GM12892 (cell line): ENCODE data around the gene HPCAL1.

Experiments used
- DNase-seq: peaks from one replicate; pipeline ENCODE4 v3.0.0; 2011; ENCODE audit not compliant: insufficient read length
- FAIRE-seq: peaks from 2 replicates; lab custom pipeline; 2011; peaks lifted over from hg19 to GRCh38; lab: Jason Lieb, UNC
- POLR2A ChIP-seq: IDR thresholded peaks from 2 replicates; pipeline ENCODE4 v1.6.1; 2011; ENCODE audit warnings: low read depth, low read length, control low read depth
- POLR2AphosphoS5 ChIP-seq: IDR thresholded peaks from 2 replicates; pipeline ENCODE4 v1.6.1; 2011; ENCODE audit warnings: low read depth, low read length, control low read depth
- TAF1 ChIP-seq: IDR thresholded peaks from 2 replicates; pipeline ENCODE4 v1.6.1; 2011; ENCODE audit warnings: low read depth, mild to moderate bottlenecking, control low read depth, low read length, borderline replicate concordance

HPCAL1 gene

DNA sequence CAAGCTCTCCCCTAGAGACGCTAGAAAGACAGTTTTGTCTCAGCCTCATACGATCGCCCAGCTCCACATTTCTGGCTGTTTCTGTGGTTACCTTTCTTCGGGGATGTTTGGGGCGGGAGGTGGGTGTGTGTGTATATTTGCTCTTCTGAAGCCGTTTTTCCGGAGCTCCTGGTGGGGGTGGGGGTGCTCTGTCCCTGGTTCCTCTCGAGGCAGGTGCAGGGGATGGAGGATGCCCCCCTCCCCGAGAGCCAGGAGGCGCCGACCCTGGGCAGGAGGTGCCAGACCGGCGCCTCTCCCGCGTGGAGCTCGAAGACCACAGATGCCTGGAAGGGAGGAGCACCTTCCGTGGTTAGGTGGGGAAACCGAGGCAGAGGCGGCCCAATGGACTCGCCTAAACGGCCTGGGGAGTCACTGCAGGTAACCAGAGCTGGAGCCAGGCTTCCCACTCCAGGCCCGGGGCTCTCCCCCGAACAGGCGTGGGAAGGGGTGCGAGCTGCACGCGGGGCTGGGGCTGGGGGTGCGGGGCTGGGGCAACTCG, 694 bp upstream of the HPCAL1 start:
- FAIRE-seq (no peak), DNase-seq (no peak)
- no peak for TF ChIP-seq POLR2AphosphoS5
- no peak for TF ChIP-seq TAF1
- no peak for TF ChIP-seq POLR2A

DNA sequence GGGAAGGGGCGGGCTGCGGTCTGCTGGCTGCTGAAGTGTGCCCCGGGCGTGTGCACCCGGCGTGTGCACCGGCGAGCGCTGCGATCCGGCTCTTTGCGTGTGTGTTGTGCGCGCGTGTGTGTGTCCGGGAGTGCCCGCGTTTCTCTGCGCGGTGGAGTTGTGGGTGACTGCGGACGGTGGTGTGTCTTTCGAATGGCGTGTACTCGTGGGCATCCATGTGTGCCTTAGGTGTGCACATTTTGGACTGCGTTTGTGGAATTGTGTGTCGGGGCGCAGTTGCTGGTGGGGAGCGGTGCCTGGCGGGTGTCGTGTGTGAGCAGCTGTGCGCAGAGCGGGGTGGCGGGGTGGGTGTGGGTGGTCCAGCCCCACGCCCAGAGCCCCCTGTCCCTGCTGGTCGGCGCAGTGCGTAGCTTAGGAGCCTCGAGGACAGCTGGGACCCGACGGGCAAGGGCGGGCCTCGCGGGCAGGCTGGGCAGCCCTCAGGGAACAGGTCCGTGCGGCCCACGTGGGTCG, 533 bp downstream of the HPCAL1 start:
- TF ChIP-seq TAF1 (no peak), POLR2A (no peak), POLR2AphosphoS5 (no peak)

DNA sequence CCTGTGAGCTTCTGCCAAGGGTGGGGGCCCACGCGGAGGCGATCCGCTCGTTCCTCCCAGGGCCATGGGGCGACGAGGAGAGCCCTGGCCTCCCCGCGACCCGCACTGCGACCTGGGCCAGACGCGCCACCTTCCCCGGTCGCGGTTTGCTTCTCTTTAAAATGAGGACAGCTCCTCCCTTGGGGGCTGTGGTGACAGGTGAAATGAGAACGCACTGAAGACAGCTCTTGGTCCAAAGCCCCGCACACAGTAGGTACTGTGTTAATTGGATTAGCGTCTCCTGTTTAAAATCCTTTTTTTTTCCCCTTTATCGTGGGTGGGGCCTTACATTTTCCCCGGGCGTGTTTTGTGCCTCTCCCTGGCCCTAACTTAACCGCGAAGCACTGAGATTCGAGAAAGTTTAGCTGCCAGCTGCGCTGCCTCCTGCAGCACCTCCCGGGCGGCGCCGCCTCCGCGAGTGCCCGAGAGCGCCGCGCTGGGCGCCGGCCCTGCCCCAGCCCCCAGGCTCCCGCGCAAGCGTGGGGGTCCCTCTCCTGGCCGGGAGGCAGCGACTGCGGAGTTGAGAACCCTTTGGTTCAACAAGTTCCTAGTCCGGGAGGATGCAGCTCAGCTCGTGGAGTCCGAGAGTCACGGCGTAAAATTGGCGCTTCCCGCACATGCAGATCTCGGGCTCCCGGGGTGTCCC, 1.1 kb downstream of the HPCAL1 start:
- TF ChIP-seq POLR2A (no peak), POLR2AphosphoS5 (no peak), TAF1 (no peak)
- FAIRE-seq (no peak), DNase-seq (no peak)

More for the DNA sequence above, 533 bp downstream of the HPCAL1 start:
- no peak for FAIRE-seq
- DNase-seq = no peak

DNA sequence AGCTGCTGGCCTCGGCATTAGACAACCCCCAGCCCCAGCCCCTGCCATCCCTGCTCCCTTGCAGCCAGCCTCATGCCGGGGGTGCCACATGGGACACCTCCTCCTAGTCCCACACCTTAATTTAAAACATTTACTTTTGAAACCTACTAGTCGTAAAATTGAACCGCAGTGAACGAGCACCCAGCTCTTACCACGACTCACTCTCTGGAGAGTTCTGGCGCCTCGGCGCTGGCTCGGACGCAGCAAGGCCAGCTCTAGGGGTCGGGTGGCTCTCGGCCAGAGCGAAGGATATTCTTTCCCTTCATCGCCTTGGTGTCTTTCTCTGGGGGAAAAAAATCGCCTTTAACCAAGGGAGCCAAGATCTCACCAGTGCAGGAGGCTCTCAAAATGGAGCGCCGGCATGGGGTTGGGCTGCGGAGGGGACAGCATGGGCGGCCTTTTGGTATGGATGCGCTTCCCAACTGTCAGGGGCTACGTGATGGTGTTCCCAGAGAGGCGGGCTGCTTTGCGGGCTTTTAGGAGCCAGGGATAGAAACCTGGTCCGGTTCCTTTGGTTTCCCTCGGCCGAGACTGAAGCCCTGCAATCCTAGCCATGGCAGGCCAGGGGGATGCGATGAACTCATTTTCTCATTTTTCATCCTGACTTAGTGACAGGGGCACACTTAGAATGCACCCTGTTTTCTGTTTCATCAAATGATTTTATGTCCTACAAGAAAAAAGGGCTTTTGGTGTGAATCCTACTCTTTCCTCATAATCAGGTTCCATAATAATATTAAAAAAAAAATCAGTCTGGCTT, 2.0 kb downstream of the HPCAL1 start:
- TF ChIP-seq TAF1 (no peak), POLR2AphosphoS5 (no peak), POLR2A (no peak)
- DNase-seq (no peak), FAIRE-seq (no peak)

DNA sequence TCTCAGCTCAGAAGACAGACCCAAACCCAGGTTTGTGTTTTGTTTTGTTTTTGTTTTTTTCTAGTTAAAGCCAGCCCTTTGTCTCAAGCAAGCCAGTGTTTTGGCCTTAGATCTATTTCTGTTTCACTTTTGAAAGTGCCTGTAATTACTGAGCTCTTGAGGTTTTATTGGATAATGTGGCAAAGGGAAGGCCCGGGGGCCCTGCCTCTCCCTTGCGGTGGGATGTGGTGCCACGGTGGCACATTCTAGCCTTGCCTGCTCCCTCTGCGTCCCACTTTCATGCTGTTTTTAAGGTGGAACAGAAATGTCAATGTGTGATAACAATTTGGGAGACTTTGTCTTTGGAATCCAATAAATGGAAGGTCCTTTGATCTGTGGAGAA, 2.5 kb downstream of the HPCAL1 start:
- no peak for FAIRE-seq

GRCh38 chr2:10305715-10306114, 3.0 kb downstream of the HPCAL1 start:
- TF ChIP-seq POLR2AphosphoS5 (no peak), TAF1 (no peak)
- no peak for FAIRE-seq
- no peak for DNase-seq

More for the DNA sequence above, 2.5 kb downstream of the HPCAL1 start:
- no peak for TF ChIP-seq POLR2A
- no peak for TF ChIP-seq TAF1
- no peak for TF ChIP-seq POLR2AphosphoS5
- DNase-seq = no peak

GRCh38 chr2:10306901-10307463, 4.3 kb downstream of the HPCAL1 start:
- TF ChIP-seq POLR2AphosphoS5 (no peak), POLR2A (no peak), TAF1 (no peak)
- DNase-seq (no peak), FAIRE-seq (no peak)

GRCh38 chr2:10307561-10308156, 5.0 kb downstream of the HPCAL1 start:
- DNase-seq (no peak), FAIRE-seq (no peak)
- no peak for TF ChIP-seq POLR2A
- TF ChIP-seq POLR2AphosphoS5 = no peak
- TF ChIP-seq TAF1 = no peak

DNA sequence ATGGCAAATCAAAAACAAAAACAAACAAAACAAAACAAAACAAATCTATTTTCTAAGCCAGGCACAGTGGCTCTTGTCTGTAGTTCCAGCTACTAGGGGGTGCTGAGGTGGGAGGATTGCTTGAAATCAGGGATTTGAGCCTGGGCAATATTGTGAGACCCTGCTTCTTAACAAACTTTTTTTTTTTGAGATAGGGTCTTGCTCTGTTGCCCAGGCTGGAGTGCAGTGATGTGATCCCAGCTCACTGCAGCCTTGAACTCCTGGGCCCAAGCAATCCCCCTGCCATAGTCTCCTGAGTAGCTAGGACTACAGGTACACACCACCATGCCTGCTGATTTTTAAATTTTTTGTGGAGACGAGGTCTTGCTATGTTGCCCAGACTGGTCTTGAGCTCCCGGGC, 6.2 kb downstream of the HPCAL1 start:
- no peak for FAIRE-seq
- TF ChIP-seq TAF1 (no peak), POLR2AphosphoS5 (no peak), POLR2A (no peak)
- no peak for DNase-seq

DNA sequence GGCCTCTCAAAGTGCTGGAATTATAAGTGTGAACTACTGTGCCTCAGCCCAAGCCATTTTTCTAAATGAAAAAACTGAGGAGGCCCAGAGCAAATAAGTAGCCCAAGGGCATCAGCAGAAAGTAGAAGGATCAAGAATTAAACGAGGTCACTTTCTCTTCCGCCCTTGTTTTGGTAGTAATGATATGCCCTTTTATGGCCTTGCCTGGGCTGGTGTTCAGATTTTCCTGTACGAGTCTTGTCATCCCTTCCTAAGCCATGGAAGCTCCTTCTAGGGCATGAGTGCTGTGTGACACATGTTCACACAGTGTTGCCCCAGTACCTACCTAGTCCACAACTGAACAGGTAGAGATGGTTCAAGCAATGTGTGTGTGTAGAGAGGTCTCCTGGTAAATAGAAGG, 6.6 kb downstream of the HPCAL1 start:
- no peak for DNase-seq
- TF ChIP-seq POLR2AphosphoS5 (no peak), POLR2A (no peak)
- FAIRE-seq = no peak

DNA sequence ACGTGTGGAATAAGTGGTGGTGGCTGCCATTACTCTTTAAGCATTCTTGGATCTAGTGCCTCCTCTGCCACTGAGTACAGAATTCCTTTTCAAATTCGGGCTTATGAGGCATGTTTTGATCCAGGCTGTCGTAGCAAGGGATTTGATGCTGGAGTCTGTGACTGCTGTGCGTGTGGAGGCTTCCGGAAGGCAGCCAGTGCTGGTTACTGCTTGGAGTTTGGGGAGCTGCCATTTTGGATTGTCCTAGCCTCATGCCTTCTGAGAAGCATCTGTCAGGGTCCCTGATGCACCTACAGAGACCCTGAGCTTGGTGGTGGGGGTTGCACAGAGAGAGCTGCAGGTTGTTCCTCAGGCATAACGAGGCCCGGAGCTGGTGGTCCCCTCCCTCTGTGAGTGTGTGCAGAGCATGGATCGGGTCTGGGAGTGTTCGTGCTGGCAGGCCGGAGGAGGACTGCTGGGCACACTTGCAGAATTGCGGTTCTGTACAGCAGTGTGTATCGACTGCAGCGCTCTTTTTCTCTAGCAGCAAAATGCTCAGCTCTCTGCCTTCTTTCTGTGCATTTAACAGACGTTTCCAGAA, 7.7 kb downstream of the HPCAL1 start:
- FAIRE-seq (no peak), DNase-seq (no peak)
- TF ChIP-seq POLR2AphosphoS5 (no peak), TAF1 (no peak), POLR2A (no peak)
